ENCODE data around the gene RANBP9. TPM values are rescaled to one million over a fixed set of nuclear protein-coding genes. Genes with fewer than 3 reads are reported as not detected.

The RANBP9 gene
- 23.1 TPM for polyA plus RNA-seq (2013, experiment 1 of 2)
- 23.4 TPM for polyA plus RNA-seq (2013, experiment 2 of 2)

DNA sequence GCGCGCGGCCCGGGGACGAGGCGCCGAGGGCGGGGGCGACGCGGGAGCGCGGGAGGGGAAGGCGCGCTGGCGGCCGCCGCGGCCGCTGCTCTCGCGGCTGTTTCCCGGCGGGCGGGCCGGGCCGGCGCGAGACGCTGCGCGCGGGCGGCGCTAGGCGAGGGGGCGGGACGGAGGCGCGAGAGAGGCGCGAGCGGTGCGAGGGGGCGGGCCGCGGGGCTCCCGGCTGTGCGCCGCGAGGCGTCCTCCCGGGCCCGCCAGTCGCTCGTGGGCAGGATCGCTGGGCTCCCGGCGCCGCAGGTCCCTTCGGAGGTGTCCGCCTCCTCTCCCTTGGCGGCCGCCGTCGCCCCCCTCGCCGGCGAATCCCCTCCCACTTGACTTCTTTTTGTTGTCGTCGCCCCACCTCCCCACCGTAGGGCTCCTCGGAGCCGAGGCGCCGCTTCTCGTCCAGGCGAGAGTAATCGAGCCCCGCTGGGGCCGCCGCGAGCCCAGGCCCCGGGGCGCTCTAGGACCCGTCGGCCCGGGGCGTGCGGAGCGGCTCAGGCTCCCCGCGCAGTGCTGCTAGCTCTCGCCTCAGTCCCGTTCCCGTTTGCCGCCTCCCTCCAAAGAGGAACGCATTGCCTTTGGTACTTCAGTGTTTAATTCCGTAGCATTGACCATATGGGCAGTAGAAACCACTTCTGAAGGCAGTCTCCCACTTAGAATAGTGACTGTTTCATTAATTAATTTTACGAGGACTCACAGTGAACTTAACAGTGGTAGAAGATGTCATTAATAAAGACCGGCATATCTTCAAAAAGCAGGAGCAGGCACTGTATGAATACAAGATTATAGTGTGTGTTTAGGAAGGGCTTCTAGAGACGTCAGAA lies at the start of gene RANBP9:
Gene RANBP9, minus strand, starts transcription at position 103 of the 866 bp plus-strand sequence. CDS start 330 bp downstream, outside the sequence.
- no peak within 1 kb of the TSS for H4K8ac ChIP-seq (ENCODE audit: low read depth, low read length)
- H3K4me1 ChIP-seq (ENCODE audit: control insufficient read depth, low read depth, low read length) = no peaks in the 10 kb centered on the region
- no peak within 1 kb of the TSS for H3K23ac ChIP-seq (ENCODE audit: low read length)
- peak within 1 kb of the TSS; percentile 95 for H3K9ac ChIP-seq (ENCODE audit: low read length)
- H2BK15ac ChIP-seq (replicated peaks; ENCODE audit: low read depth) = no peak within 1 kb of the TSS
- H3K79me1 ChIP-seq (ENCODE audit: low read length) = peaks cover 6% of the 10 kb centered on the region
- no peaks in the 10 kb centered on the region for H3K36me3 ChIP-seq (ENCODE audit: control insufficient read depth, insufficient read depth, low read length)
- peaks cover 28% of the 10 kb centered on the region for H3K79me2 ChIP-seq (ENCODE audit: control insufficient read depth, insufficient read depth, low read length)
- H2BK120ac ChIP-seq (ENCODE audit: low read depth, low read length) = peak within 1 kb of the TSS; percentile 54
- peak within 1 kb of the TSS; percentile 79 for H3K4me3 ChIP-seq (ENCODE audit: low read length)
- H3K56ac ChIP-seq (ENCODE audit: low read length) = peak within 1 kb of the TSS; percentile 96
- peak; percentile 96 for DNase-seq
- H3K27me3 ChIP-seq (ENCODE audit: insufficient read depth, low read length, poor library complexity) = no peaks in the 10 kb centered on the region
- H4K5ac ChIP-seq (ENCODE audit: low read length) = no peak within 1 kb of the TSS
- H2BK5ac ChIP-seq (ENCODE audit: low read length) = peak within 1 kb of the TSS; percentile 24
- H3K18ac ChIP-seq (ENCODE audit: low read length) = peak within 1 kb of the TSS; percentile 97
- H3K4ac ChIP-seq (ENCODE audit: low read depth, low read length) = peak within 1 kb of the TSS; percentile 93
- H3K27ac ChIP-seq (ENCODE audit: low read depth, low read length) = peak within 1 kb of the TSS; percentile 96
- H3K4me2 ChIP-seq (ENCODE audit: low read length) = peak within 1 kb of the TSS; percentile 92
- no peak within 1 kb of the TSS for H2AK5ac ChIP-seq (ENCODE audit: low read length)
- WGBS (ENCODE audit: extremely low coverage, insufficient coverage, low lambda C conversion rate) = no CpG with 5 or more reads among the region's 102 CpGs

GRCh38 chr6:13760307-13761304 lies 49.0 kb upstream of the RANBP9 start:
- Histone ChIP-seq H4K8ac (ENCODE audit: low read depth, low read length) (no peak overlapping the region), H3K27me3 (ENCODE audit: insufficient read depth, low read length, poor library complexity) (no peaks in the 10 kb centered on the region), H3K4me2 (ENCODE audit: low read length) (no peak overlapping the region), H2AK5ac (ENCODE audit: low read length) (no peak overlapping the region), H3K4me1 (ENCODE audit: control insufficient read depth, low read depth, low read length) (no peaks in the 10 kb centered on the region), H2BK5ac (ENCODE audit: low read length) (no peak overlapping the region), H3K4me3 (ENCODE audit: low read length) (no peak overlapping the region), H3K36me3 (ENCODE audit: control insufficient read depth, insufficient read depth, low read length) (no peaks in the 10 kb centered on the region), H3K79me1 (ENCODE audit: low read length) (no peaks in the 10 kb centered on the region), H2BK15ac (replicated peaks; ENCODE audit: low read depth) (no peak overlapping the region), H3K9ac (ENCODE audit: low read length) (no peak overlapping the region), H4K5ac (ENCODE audit: low read length) (no peak overlapping the region), H3K27ac (ENCODE audit: low read depth, low read length) (no peak overlapping the region), H3K18ac (ENCODE audit: low read length) (no peak overlapping the region), H3K79me2 (ENCODE audit: control insufficient read depth, insufficient read depth, low read length) (no peaks in the 10 kb centered on the region), H3K56ac (ENCODE audit: low read length) (no peak overlapping the region), H3K23ac (ENCODE audit: low read length) (no peak overlapping the region), H3K4ac (ENCODE audit: low read depth, low read length) (no peak overlapping the region), H2BK120ac (ENCODE audit: low read depth, low read length) (no peak overlapping the region)
- DNase-seq = no peak
- no CpG with 5 or more reads among the region's 11 CpGs for WGBS (ENCODE audit: extremely low coverage, insufficient coverage, low lambda C conversion rate)

DNA sequence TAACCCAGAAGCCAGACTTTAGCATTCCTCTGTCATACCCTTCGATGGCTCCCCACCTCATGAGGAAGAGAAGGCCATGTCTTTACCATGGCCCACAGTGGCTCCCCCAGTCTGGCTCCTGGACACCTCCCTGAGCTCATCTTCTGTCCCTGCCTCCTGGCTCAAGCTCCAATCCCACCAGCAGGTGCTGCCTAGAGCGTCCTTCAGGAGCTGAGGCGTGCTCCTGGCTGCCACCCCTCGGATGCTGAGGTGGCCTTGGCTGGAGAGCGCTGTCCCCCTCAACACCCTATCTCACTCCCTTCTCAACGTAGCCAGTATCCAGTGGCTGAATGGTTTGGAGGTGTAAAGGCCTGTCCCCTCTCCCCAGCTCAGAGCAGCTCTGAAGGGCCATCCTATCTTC lies 47.4 kb upstream of the RANBP9 start:
- H2AK5ac ChIP-seq (ENCODE audit: low read length) = no peak overlapping the region
- no peak overlapping the region for H2BK15ac ChIP-seq (replicated peaks; ENCODE audit: low read depth)
- H4K8ac ChIP-seq (ENCODE audit: low read depth, low read length) = no peak overlapping the region
- H3K23ac ChIP-seq (ENCODE audit: low read length) = no peak overlapping the region
- H3K79me1 ChIP-seq (ENCODE audit: low read length) = no peaks in the 10 kb centered on the region
- no peak overlapping the region for H3K9ac ChIP-seq (ENCODE audit: low read length)
- H3K56ac ChIP-seq (ENCODE audit: low read length) = no peak overlapping the region
- no peak overlapping the region for H3K4me2 ChIP-seq (ENCODE audit: low read length)
- no peak overlapping the region for H3K18ac ChIP-seq (ENCODE audit: low read length)
- DNase-seq = no peak
- no peak overlapping the region for H3K4me3 ChIP-seq (ENCODE audit: low read length)
- no peaks in the 10 kb centered on the region for H3K27me3 ChIP-seq (ENCODE audit: insufficient read depth, low read length, poor library complexity)
- no peak overlapping the region for H3K4ac ChIP-seq (ENCODE audit: low read depth, low read length)
- no peak overlapping the region for H3K27ac ChIP-seq (ENCODE audit: low read depth, low read length)
- H2BK5ac ChIP-seq (ENCODE audit: low read length) = no peak overlapping the region
- WGBS (ENCODE audit: extremely low coverage, insufficient coverage, low lambda C conversion rate) = no CpG with 5 or more reads among the region's 6 CpGs
- H3K79me2 ChIP-seq (ENCODE audit: control insufficient read depth, insufficient read depth, low read length) = no peaks in the 10 kb centered on the region
- H4K5ac ChIP-seq (ENCODE audit: low read length) = no peak overlapping the region
- no peak overlapping the region for H2BK120ac ChIP-seq (ENCODE audit: low read depth, low read length)
- H3K36me3 ChIP-seq (ENCODE audit: control insufficient read depth, insufficient read depth, low read length) = no peaks in the 10 kb centered on the region
- no peaks in the 10 kb centered on the region for H3K4me1 ChIP-seq (ENCODE audit: control insufficient read depth, low read depth, low read length)

DNA sequence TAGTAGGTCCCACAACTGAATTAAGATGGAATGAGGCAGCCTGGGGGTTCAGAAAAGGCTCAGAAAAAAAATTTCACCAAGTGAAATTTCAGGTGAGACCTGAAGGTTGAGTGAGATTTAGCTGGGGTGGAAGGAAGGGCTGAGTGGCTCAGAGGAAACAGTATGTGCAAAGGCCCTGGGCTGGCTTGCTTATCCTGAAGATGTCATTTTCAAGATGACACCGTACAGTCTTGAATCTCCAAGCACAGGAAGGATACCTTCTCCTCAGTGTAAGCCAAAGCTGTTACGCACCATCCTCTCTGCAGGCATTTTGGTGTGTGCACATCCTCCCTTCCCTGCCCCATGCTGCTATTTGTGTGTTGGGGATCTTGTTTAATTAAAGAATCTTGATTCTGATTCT lies 43.0 kb upstream of the RANBP9 start:
- no peak overlapping the region for H3K18ac ChIP-seq (ENCODE audit: low read length)
- H3K56ac ChIP-seq (ENCODE audit: low read length) = no peak overlapping the region
- H3K4ac ChIP-seq (ENCODE audit: low read depth, low read length) = no peak overlapping the region
- H3K4me2 ChIP-seq (ENCODE audit: low read length) = no peak overlapping the region
- no peak overlapping the region for H3K23ac ChIP-seq (ENCODE audit: low read length)
- no peaks in the 10 kb centered on the region for H3K79me2 ChIP-seq (ENCODE audit: control insufficient read depth, insufficient read depth, low read length)
- H2BK15ac ChIP-seq (replicated peaks; ENCODE audit: low read depth) = no peak overlapping the region
- no peak overlapping the region for H3K4me3 ChIP-seq (ENCODE audit: low read length)
- H3K9ac ChIP-seq (ENCODE audit: low read length) = no peak overlapping the region
- H3K36me3 ChIP-seq (ENCODE audit: control insufficient read depth, insufficient read depth, low read length) = no peaks in the 10 kb centered on the region
- no peak overlapping the region for H2BK120ac ChIP-seq (ENCODE audit: low read depth, low read length)
- H3K79me1 ChIP-seq (ENCODE audit: low read length) = no peaks in the 10 kb centered on the region
- no peak overlapping the region for H4K8ac ChIP-seq (ENCODE audit: low read depth, low read length)
- no peak overlapping the region for H2AK5ac ChIP-seq (ENCODE audit: low read length)
- no peak overlapping the region for H3K27ac ChIP-seq (ENCODE audit: low read depth, low read length)
- no peak overlapping the region for H4K5ac ChIP-seq (ENCODE audit: low read length)
- H3K27me3 ChIP-seq (ENCODE audit: insufficient read depth, low read length, poor library complexity) = no peaks in the 10 kb centered on the region
- H2BK5ac ChIP-seq (ENCODE audit: low read length) = no peak overlapping the region
- WGBS (ENCODE audit: extremely low coverage, insufficient coverage, low lambda C conversion rate) = no CpG with 5 or more reads among the region's 2 CpGs
- no peaks in the 10 kb centered on the region for H3K4me1 ChIP-seq (ENCODE audit: control insufficient read depth, low read depth, low read length)
- no peak for DNase-seq

- no peak overlapping the region for H2BK15ac ChIP-seq (replicated peaks; ENCODE audit: low read depth)
- no peak overlapping the region for H3K18ac ChIP-seq (ENCODE audit: low read length)
- WGBS (ENCODE audit: extremely low coverage, insufficient coverage, low lambda C conversion rate) = no CpG with 5 or more reads among the region's 7 CpGs
- no peaks in the 10 kb centered on the region for H3K27me3 ChIP-seq (ENCODE audit: insufficient read depth, low read length, poor library complexity)
- H2BK5ac ChIP-seq (ENCODE audit: low read length) = no peak overlapping the region
- H3K79me1 ChIP-seq (ENCODE audit: low read length) = no peaks in the 10 kb centered on the region
- H3K79me2 ChIP-seq (ENCODE audit: control insufficient read depth, insufficient read depth, low read length) = no peaks in the 10 kb centered on the region
- H3K4me2 ChIP-seq (ENCODE audit: low read length) = no peak overlapping the region
- H3K27ac ChIP-seq (ENCODE audit: low read depth, low read length) = no peak overlapping the region
- no peak overlapping the region for H4K8ac ChIP-seq (ENCODE audit: low read depth, low read length)
- H3K36me3 ChIP-seq (ENCODE audit: control insufficient read depth, insufficient read depth, low read length) = no peaks in the 10 kb centered on the region
- H3K4me3 ChIP-seq (ENCODE audit: low read length) = no peak overlapping the region
- H2AK5ac ChIP-seq (ENCODE audit: low read length) = no peak overlapping the region
- H3K23ac ChIP-seq (ENCODE audit: low read length) = no peak overlapping the region
- H4K5ac ChIP-seq (ENCODE audit: low read length) = no peak overlapping the region
- no peak overlapping the region for H3K56ac ChIP-seq (ENCODE audit: low read length)
- H3K9ac ChIP-seq (ENCODE audit: low read length) = no peak overlapping the region
- H2BK120ac ChIP-seq (ENCODE audit: low read depth, low read length) = no peak overlapping the region
- H3K4ac ChIP-seq (ENCODE audit: low read depth, low read length) = no peak overlapping the region
- H3K4me1 ChIP-seq (ENCODE audit: control insufficient read depth, low read depth, low read length) = no peaks in the 10 kb centered on the region
- DNase-seq = no peak
These were observed 32.1 kb upstream of the RANBP9 start for GRCh38 chr6:13743736-13744127.

Data from mesendoderm (in vitro differentiated cells).